AG09309 (cell line): ENCODE data around the gene SLC17A7.
"Not testable (repeated sequence)": the region's sequence is repeated elsewhere in the genome, so short reads cannot be mapped to it uniquely, and the experiment has no call there.

Experiments
- DNase-seq: peaks from one replicate; pipeline ENCODE4 v3.0.0-alpha.2; 2010; ENCODE audit warnings: low read depth
- H3K4me3 ChIP-seq: 2 replicates; pipeline ENCODE4 v1.5.1; 2011; ENCODE audit warnings: mild to moderate bottlenecking, low read depth, low read length, moderate library complexity; ENCODE audit not compliant: control insufficient read depth
- TF ChIP-seq, protein P1 (sequence below): IDR thresholded peaks from 2 replicates; pipeline ENCODE4 v1.5.1; 2011; ENCODE audit warnings: mild to moderate bottlenecking, low read depth, low read length, inconsistent platforms; ENCODE audit not compliant: insufficient read depth, control insufficient read depth; ENCODE audit errors: missing control alignments

The SLC17A7 gene

GRCh38 chr19:49445997-49446396 lies 4.7 kb upstream of the SLC17A7 start:
- no peak for DNase-seq
- no peak overlapping the region for H3K4me3 ChIP-seq
- TF ChIP-seq, protein P1, sequence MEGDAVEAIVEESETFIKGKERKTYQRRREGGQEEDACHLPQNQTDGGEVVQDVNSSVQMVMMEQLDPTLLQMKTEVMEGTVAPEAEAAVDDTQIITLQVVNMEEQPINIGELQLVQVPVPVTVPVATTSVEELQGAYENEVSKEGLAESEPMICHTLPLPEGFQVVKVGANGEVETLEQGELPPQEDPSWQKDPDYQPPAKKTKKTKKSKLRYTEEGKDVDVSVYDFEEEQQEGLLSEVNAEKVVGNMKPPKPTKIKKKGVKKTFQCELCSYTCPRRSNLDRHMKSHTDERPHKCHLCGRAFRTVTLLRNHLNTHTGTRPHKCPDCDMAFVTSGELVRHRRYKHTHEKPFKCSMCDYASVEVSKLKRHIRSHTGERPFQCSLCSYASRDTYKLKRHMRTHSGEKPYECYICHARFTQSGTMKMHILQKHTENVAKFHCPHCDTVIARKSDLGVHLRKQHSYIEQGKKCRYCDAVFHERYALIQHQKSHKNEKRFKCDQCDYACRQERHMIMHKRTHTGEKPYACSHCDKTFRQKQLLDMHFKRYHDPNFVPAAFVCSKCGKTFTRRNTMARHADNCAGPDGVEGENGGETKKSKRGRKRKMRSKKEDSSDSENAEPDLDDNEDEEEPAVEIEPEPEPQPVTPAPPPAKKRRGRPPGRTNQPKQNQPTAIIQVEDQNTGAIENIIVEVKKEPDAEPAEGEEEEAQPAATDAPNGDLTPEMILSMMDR: no peak

- not testable (repeated sequence) for DNase-seq, H3K4me3 ChIP-seq
Observed at GRCh38 chr19:49444100-49444700, 2.9 kb upstream of the SLC17A7 start.

- peak; percentile 71 for DNase-seq
- H3K4me3 ChIP-seq: peak overlapping the region; percentile 46
- TF ChIP-seq, protein P1: peak; percentile 92
Observed at GRCh38 chr19:49443366-49444099, 2.2 kb upstream of the SLC17A7 start.

DNA sequence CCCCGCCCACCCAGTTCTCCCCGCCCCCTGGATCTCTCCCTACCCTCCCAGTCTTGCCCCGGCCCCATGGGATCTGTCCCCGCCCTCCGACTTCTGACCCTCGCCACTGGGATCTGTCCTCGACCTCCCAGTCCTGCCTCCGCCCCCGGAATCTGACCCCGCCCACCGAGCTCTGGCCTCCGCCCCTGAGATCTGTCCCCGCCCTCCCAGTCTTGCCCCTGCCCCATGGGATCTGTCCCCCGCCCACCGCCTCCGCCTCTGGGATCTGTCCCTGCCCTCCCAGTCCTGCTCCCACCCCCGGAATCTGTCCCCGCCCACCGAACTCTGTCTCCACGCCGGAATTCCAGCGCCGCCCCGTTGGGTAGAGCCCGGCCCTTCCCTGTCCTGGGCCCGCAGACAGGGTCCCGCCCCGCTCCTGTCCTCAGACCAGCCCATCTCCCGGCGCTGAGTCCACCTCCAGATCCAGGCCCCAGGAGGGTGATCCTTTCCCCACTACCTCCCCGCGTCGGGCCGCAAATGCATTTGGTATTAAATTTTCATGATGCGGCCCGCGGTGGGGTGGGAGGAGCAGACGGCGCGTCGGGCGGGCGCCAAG lies 1.5 kb upstream of the SLC17A7 start:
- TF ChIP-seq, protein P1: no peak
- H3K4me3 ChIP-seq: peak overlapping the region; percentile 46
- no peak for DNase-seq

DNA sequence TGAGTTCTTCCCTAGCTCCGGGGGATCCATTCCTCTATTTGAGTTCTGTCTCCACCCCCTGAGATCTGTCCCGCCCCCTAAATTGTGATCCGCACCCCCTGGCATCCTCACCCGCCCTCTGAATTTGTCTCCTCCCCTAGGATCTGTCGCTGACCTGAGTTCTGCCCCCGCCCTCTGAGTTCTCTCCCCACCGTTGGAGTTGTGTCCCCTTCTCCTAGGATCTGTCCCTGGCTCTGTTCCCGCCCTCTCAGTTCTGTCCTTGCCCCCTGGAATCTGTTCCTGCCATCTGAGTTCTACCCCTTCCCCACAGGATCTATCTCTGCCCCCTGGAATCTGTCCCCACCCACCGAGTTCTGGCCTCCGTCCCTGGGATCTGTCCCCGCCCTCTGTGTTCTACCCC lies 1.0 kb upstream of the SLC17A7 start:
- H3K4me3 ChIP-seq: peak overlapping the region; percentile 46
- no peak for DNase-seq
- TF ChIP-seq, protein P1: no peak

- DNase-seq: no peak
- H3K4me3 ChIP-seq: no peak overlapping the region
- TF ChIP-seq, protein P1: no peak
Observed at GRCh38 chr19:49441960-49442350, 628 bp upstream of the SLC17A7 start.

DNA sequence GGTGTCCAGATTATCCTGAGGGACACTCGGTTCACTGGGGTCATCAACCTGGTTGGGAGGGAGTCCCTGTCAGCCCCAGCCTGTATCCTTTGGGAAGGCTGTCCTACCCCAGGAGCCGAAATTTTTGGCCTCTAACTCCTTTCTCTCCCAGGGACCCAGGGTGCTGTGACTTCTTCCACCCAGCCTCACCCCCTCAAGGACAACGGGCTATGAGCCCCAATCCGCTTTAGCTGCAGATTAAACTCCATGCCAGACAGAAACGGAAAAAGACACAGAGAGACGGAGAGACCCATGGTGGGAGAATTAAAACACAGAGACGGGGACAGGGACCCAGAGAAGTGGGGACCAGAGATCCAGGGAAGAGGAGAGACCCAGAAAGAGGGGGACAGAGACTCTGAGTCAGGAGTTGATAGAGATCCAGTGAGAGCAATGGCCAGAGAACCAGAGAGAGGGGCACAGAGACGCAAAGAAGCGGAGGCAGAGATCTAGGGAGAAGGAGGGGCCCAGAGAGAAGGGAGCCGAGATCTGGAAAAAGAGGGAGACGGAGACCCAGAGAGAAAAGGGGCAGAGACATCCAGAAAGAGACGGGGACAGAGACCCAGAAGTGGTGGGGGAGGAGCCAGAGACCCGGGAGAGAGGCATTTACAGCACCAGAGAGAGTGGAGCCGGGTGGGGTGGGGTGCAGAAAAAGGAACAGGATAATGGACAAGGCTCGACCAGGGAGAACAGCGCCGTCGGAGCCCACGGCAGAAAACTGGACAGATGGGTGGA lies 703 bp downstream of the SLC17A7 start:
- no peak for DNase-seq
- TF ChIP-seq, protein P1: no peak
- H3K4me3 ChIP-seq: no peak overlapping the region
